ENCODE results near the gene NRXN3.

Gene NRXN3

GRCh38 chr14:79325557-79325956, 1155.4 kb downstream of the NRXN3 start:
- no peaks in the 10 kb centered on the region for H3K27me3 ChIP-seq (ENCODE audit: insufficient read depth, low read length)
- no peak overlapping the region for H3K4me3 ChIP-seq (ENCODE audit: low read depth, low read length)
- H3K79me2 ChIP-seq (ENCODE audit: control insufficient read depth, insufficient read depth, low read length, unreplicated experiment) = no peaks in the 10 kb centered on the region
- H3K4me1 ChIP-seq (ENCODE audit: control insufficient read depth, insufficient read depth, low read length, unreplicated experiment) = peaks cover 6% of the 10 kb centered on the region
- no peaks in the 10 kb centered on the region for H3K36me3 ChIP-seq (ENCODE audit: insufficient read depth, low read length)
- H2AFZ ChIP-seq (ENCODE audit: low read length, unreplicated experiment) = no peak overlapping the region
- H3K27ac ChIP-seq (ENCODE audit: low read depth, low read length) = no peak overlapping the region

GRCh38 chr14:79328863-79329262, 1158.7 kb downstream of the NRXN3 start:
- peaks cover 6% of the 10 kb centered on the region for H3K4me1 ChIP-seq (ENCODE audit: control insufficient read depth, insufficient read depth, low read length, unreplicated experiment)
- no peak overlapping the region for H3K27ac ChIP-seq (ENCODE audit: low read depth, low read length)
- no peaks in the 10 kb centered on the region for H3K36me3 ChIP-seq (ENCODE audit: insufficient read depth, low read length)
- H3K27me3 ChIP-seq (ENCODE audit: insufficient read depth, low read length) = no peaks in the 10 kb centered on the region
- H3K79me2 ChIP-seq (ENCODE audit: control insufficient read depth, insufficient read depth, low read length, unreplicated experiment) = no peaks in the 10 kb centered on the region
- H2AFZ ChIP-seq (ENCODE audit: low read length, unreplicated experiment) = no peak overlapping the region
- no peak overlapping the region for H3K4me3 ChIP-seq (ENCODE audit: low read depth, low read length)

GRCh38 chr14:79331830-79332229, 1161.7 kb downstream of the NRXN3 start:
- Histone ChIP-seq H3K27ac (ENCODE audit: low read depth, low read length) (no peak overlapping the region), H3K36me3 (ENCODE audit: insufficient read depth, low read length) (no peaks in the 10 kb centered on the region), H3K27me3 (ENCODE audit: insufficient read depth, low read length) (no peaks in the 10 kb centered on the region), H2AFZ (ENCODE audit: low read length, unreplicated experiment) (no peak overlapping the region), H3K4me3 (ENCODE audit: low read depth, low read length) (no peak overlapping the region), H3K79me2 (ENCODE audit: control insufficient read depth, insufficient read depth, low read length, unreplicated experiment) (no peaks in the 10 kb centered on the region), H3K4me1 (ENCODE audit: control insufficient read depth, insufficient read depth, low read length, unreplicated experiment) (peaks cover 6% of the 10 kb centered on the region)

DNA sequence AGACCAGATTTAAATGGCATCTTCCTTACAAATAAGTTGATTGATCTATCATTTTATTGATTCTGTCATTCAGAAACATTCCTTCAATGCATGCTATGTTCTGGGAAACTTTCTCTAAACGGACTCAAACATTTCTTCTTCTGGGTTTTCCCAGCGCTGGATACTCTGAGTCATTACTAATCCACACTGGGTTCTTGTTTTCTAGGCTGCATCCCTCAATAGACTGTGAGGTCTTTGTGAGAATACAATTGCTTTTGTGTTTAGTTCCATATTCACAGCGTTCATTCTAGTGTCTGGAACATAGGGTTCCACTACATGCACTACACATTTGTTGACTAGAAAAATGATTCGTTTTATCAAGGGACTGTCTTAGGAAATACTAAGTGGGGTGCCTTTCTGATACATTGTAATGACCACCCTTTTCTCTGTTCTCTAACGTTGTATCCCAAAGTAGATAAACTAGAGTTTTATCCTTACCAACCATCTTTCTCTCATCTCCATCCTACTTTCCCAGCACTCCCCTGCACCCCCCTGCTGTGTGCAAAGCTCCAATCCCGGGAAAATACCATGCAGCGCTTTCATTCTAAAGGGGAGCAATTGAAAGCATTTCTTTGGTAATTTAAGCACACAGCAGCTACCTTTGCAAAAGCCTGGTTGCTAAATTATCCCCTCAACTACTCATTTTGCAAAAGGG, 1162.5 kb downstream of the NRXN3 start:
- H3K4me1 ChIP-seq (ENCODE audit: control insufficient read depth, insufficient read depth, low read length, unreplicated experiment) = peaks cover 6% of the 10 kb centered on the region
- no peak overlapping the region for H3K4me3 ChIP-seq (ENCODE audit: low read depth, low read length)
- H3K27me3 ChIP-seq (ENCODE audit: insufficient read depth, low read length) = no peaks in the 10 kb centered on the region
- H3K79me2 ChIP-seq (ENCODE audit: control insufficient read depth, insufficient read depth, low read length, unreplicated experiment) = no peaks in the 10 kb centered on the region
- H3K36me3 ChIP-seq (ENCODE audit: insufficient read depth, low read length) = no peaks in the 10 kb centered on the region
- no peak overlapping the region for H3K27ac ChIP-seq (ENCODE audit: low read depth, low read length)
- peak overlapping the region; percentile 14 for H2AFZ ChIP-seq (ENCODE audit: low read length, unreplicated experiment)

GRCh38 chr14:79333198-79333546, 1163.0 kb downstream of the NRXN3 start:
- H3K27me3 ChIP-seq (ENCODE audit: insufficient read depth, low read length) = no peaks in the 10 kb centered on the region
- H3K36me3 ChIP-seq (ENCODE audit: insufficient read depth, low read length) = no peaks in the 10 kb centered on the region
- no peak overlapping the region for H3K4me3 ChIP-seq (ENCODE audit: low read depth, low read length)
- peaks cover 6% of the 10 kb centered on the region for H3K4me1 ChIP-seq (ENCODE audit: control insufficient read depth, insufficient read depth, low read length, unreplicated experiment)
- no peak overlapping the region for H2AFZ ChIP-seq (ENCODE audit: low read length, unreplicated experiment)
- H3K27ac ChIP-seq (ENCODE audit: low read depth, low read length) = no peak overlapping the region
- H3K79me2 ChIP-seq (ENCODE audit: control insufficient read depth, insufficient read depth, low read length, unreplicated experiment) = no peaks in the 10 kb centered on the region

GRCh38 chr14:79334272-79334671, 1164.1 kb downstream of the NRXN3 start:
- Histone ChIP-seq H3K27me3 (ENCODE audit: insufficient read depth, low read length) (no peaks in the 10 kb centered on the region), H3K79me2 (ENCODE audit: control insufficient read depth, insufficient read depth, low read length, unreplicated experiment) (no peaks in the 10 kb centered on the region), H2AFZ (ENCODE audit: low read length, unreplicated experiment) (no peak overlapping the region), H3K4me3 (ENCODE audit: low read depth, low read length) (no peak overlapping the region), H3K36me3 (ENCODE audit: insufficient read depth, low read length) (no peaks in the 10 kb centered on the region), H3K4me1 (ENCODE audit: control insufficient read depth, insufficient read depth, low read length, unreplicated experiment) (no peaks in the 10 kb centered on the region), H3K27ac (ENCODE audit: low read depth, low read length) (no peak overlapping the region)

DNA sequence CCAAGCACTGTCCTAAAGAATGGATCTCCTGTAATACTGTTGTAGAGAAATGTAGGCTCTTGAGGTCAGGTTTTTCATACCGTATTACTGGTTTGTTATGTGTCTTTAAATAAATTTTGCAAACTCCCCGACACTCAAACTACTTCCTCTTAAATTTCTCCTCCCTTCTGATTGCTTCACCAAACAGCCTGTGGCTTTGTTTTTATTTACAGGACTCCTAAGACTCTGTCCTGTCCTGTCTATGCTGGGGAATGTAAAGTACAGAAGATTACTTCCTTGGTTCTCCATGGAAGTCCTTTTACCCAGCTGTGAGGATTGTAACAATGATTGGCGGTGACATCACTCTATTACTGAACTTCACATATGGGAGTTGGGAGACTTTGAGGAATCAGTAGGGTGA, 1167.6 kb downstream of the NRXN3 start:
- H3K27me3 ChIP-seq (ENCODE audit: insufficient read depth, low read length) = no peaks in the 10 kb centered on the region
- H3K36me3 ChIP-seq (ENCODE audit: insufficient read depth, low read length) = no peaks in the 10 kb centered on the region
- no peaks in the 10 kb centered on the region for H3K79me2 ChIP-seq (ENCODE audit: control insufficient read depth, insufficient read depth, low read length, unreplicated experiment)
- H3K4me1 ChIP-seq (ENCODE audit: control insufficient read depth, insufficient read depth, low read length, unreplicated experiment) = no peaks in the 10 kb centered on the region
- H2AFZ ChIP-seq (ENCODE audit: low read length, unreplicated experiment) = no peak overlapping the region
- H3K27ac ChIP-seq (ENCODE audit: low read depth, low read length) = no peak overlapping the region
- H3K4me3 ChIP-seq (ENCODE audit: low read depth, low read length) = no peak overlapping the region

DNA sequence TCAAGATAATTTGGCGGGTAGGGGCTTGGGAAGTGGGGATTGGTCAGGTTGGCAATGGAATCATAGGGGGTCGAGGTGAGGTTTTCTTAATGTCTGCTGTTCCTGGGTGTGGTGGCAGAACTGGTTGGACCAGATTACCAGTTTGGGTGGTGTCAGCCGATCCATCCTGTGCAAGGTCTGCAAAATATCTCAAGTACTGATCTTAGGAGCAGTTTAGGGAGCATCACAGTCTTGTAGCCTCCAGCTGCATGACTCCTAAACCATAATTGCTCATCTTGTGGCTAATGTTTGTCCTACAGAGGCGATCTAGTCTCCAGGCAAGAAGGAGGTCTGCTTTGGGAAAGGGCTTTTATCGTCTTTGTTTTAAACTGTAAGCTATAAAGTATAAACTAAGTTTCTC, 1172.8 kb downstream of the NRXN3 start:
- H3K79me2 ChIP-seq (ENCODE audit: control insufficient read depth, insufficient read depth, low read length, unreplicated experiment) = no peaks in the 10 kb centered on the region
- no peak overlapping the region for H2AFZ ChIP-seq (ENCODE audit: low read length, unreplicated experiment)
- no peaks in the 10 kb centered on the region for H3K4me1 ChIP-seq (ENCODE audit: control insufficient read depth, insufficient read depth, low read length, unreplicated experiment)
- H3K36me3 ChIP-seq (ENCODE audit: insufficient read depth, low read length) = no peaks in the 10 kb centered on the region
- no peaks in the 10 kb centered on the region for H3K27me3 ChIP-seq (ENCODE audit: insufficient read depth, low read length)
- H3K4me3 ChIP-seq (ENCODE audit: low read depth, low read length) = no peak overlapping the region
- H3K27ac ChIP-seq (ENCODE audit: low read depth, low read length) = no peak overlapping the region

- H3K4me1 ChIP-seq (ENCODE audit: control insufficient read depth, insufficient read depth, low read length, unreplicated experiment) = no peaks in the 10 kb centered on the region
- H2AFZ ChIP-seq (ENCODE audit: low read length, unreplicated experiment) = no peak overlapping the region
These were observed 1180.8 kb downstream of the NRXN3 start for GRCh38 chr14:79351011-79351410.

DNA sequence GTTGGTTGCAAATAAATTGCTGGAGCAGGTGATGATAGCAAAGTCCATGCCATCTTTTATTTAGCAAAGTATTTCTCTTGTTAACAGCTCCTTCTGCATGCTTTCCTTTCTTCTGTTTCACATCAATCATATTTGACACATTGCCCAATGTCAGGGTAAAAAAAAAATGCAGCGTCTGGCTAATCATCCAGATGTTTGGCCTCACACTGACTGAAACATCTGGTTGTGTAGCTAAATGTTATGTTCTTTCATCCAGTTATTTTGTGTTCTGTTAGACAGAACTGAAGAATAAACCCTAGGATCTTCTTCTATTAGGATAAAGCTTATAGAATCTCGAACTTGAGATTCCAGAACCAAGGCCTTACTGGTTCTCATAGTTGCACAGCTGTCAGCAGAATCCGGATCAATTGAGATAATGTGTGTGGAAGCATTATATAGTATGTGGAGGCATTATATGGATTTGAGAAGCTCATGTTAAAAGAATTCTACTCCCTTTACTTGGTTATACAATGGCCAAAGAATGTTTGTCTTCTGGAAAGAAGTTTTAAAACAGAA, 1182.0 kb downstream of the NRXN3 start:
- Histone ChIP-seq H3K27ac (ENCODE audit: low read depth, low read length) (no peak overlapping the region), H3K36me3 (ENCODE audit: insufficient read depth, low read length) (no peaks in the 10 kb centered on the region), H3K4me1 (ENCODE audit: control insufficient read depth, insufficient read depth, low read length, unreplicated experiment) (no peaks in the 10 kb centered on the region), H2AFZ (ENCODE audit: low read length, unreplicated experiment) (no peak overlapping the region), H3K4me3 (ENCODE audit: low read depth, low read length) (no peak overlapping the region), H3K79me2 (ENCODE audit: control insufficient read depth, insufficient read depth, low read length, unreplicated experiment) (no peaks in the 10 kb centered on the region), H3K27me3 (ENCODE audit: insufficient read depth, low read length) (no peaks in the 10 kb centered on the region)

More at GRCh38 chr14:79351011-79351410, 1180.8 kb downstream of the NRXN3 start:
- no peaks in the 10 kb centered on the region for H3K79me2 ChIP-seq (ENCODE audit: control insufficient read depth, insufficient read depth, low read length, unreplicated experiment)
- no peaks in the 10 kb centered on the region for H3K36me3 ChIP-seq (ENCODE audit: insufficient read depth, low read length)
- H3K4me3 ChIP-seq (ENCODE audit: low read depth, low read length) = no peak overlapping the region
- H3K27ac ChIP-seq (ENCODE audit: low read depth, low read length) = no peak overlapping the region
- no peaks in the 10 kb centered on the region for H3K27me3 ChIP-seq (ENCODE audit: insufficient read depth, low read length)

DNA sequence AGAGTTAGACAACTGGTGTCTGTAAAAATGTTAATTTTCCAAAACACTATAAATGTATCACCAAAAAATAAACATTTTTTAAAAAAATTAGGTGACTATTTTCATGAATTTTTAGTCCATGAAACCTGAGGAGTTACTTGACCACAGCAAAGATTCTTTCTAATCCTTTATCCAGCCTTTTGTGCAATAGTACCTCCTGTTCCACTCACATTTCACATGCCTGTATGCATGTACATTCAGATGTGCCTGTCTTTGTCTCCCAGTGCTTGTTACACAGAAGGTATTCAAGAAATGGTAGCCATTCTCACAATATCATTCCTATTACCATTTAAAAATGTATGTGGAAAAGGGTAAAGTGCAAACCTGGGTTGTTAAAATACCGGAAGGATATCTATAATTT, 1184.2 kb downstream of the NRXN3 start:
- Histone ChIP-seq H3K4me1 (ENCODE audit: control insufficient read depth, insufficient read depth, low read length, unreplicated experiment) (no peaks in the 10 kb centered on the region), H3K36me3 (ENCODE audit: insufficient read depth, low read length) (no peaks in the 10 kb centered on the region), H3K4me3 (ENCODE audit: low read depth, low read length) (no peak overlapping the region), H3K27me3 (ENCODE audit: insufficient read depth, low read length) (no peaks in the 10 kb centered on the region), H3K79me2 (ENCODE audit: control insufficient read depth, insufficient read depth, low read length, unreplicated experiment) (no peaks in the 10 kb centered on the region), H3K27ac (ENCODE audit: low read depth, low read length) (no peak overlapping the region), H2AFZ (ENCODE audit: low read length, unreplicated experiment) (no peak overlapping the region)

All from ACC112 (cell line).